HEK293 (cell line): ENCODE results near the gene TBC1D9B.

Source experiments
- CTCF ChIA-PET: fragments of 350-600 bp; formaldehyde crosslinking; extraction: SDS; loops from one replicate; lab custom pipeline; 2021; ENCODE audit warnings: antibody characterized with exemption; lab: Yijun Ruan, JAX
- POLR2A ChIA-PET: fragments of 300-600 bp; formaldehyde crosslinking; extraction: SDS; loops from one replicate; lab custom pipeline; 2020; ENCODE audit warnings: antibody characterized with exemption, inconsistent platforms; lab: Yijun Ruan, JAX
- H3K27ac ChIP-seq: fragments of 200-500 bp; sonication (Bioruptor generic); 2 replicates; pipeline ENCODE4 v1.5.1; 2014; ENCODE audit warnings: low read depth, low read length, control low read depth, inconsistent platforms; ENCODE audit errors: extremely low read depth
- H3K36me3 ChIP-seq, 2 experiments: fragments of 200-500 bp in 1 of 2; sonication (Bioruptor generic) in 1 of 2; 1 replicate in 1 of 2; 2 replicates in 1 of 2; pipeline ENCODE4 v1.5.1; 2014 to 2017; ENCODE audit warnings: inconsistent platforms in 2 of 2, low read length in 2 of 2; ENCODE audit not compliant: control insufficient read depth in 2 of 2, insufficient read depth in 1 of 2
- H3K4me1 ChIP-seq: fragments of 200-500 bp; sonication (Bioruptor generic); 2 replicates; pipeline ENCODE4 v1.5.1; 2014; ENCODE audit warnings: mild to moderate bottlenecking, low read length, inconsistent platforms; ENCODE audit not compliant: control insufficient read depth, insufficient read depth
- H3K4me3 ChIP-seq: 2 replicates; pipeline ENCODE4 v1.5.1; 2011; ENCODE audit warnings: low read depth, mild to moderate bottlenecking, control low read depth, low read length, moderate library complexity
- H3K9me3 ChIP-seq: fragments of 200-500 bp; sonication (Bioruptor generic); 2 replicates; pipeline ENCODE4 v1.5.1; 2014; ENCODE audit warnings: low read depth, low read length, inconsistent platforms; ENCODE audit not compliant: control insufficient read depth, insufficient read depth
- EGR2 ChIP-seq: fragments of 450-650 bp; formaldehyde crosslinking; IDR thresholded peaks from 2 replicates; pipeline ENCODE4 v1.5.1; 2016; ENCODE audit warnings: low read depth, missing biosample characterization, missing genetic modification characterization
- FEZF1 ChIP-seq: fragments of 450-650 bp; formaldehyde crosslinking; IDR thresholded peaks from 2 replicates; pipeline ENCODE4 v1.5.1; 2016; ENCODE audit warnings: missing biosample characterization, missing genetic modification characterization
- GFI1B ChIP-seq: fragments of 450-650 bp; formaldehyde crosslinking; IDR thresholded peaks from 2 replicates; pipeline ENCODE4 v1.5.1; 2016; ENCODE audit warnings: missing biosample characterization, missing genetic modification characterization
- GLIS2 ChIP-seq: fragments of 450-650 bp; formaldehyde crosslinking; IDR thresholded peaks from 2 replicates; pipeline ENCODE4 v1.5.1; 2016; ENCODE audit warnings: missing biosample characterization, missing genetic modification characterization
- HIC1 ChIP-seq: fragments of 450-650 bp; formaldehyde crosslinking; IDR thresholded peaks from 2 replicates; pipeline ENCODE4 v1.5.1; 2016; ENCODE audit warnings: missing biosample characterization, missing genetic modification characterization
- KLF8 ChIP-seq: fragments of 450-650 bp; formaldehyde crosslinking; IDR thresholded peaks from 2 replicates; pipeline ENCODE4 v1.5.1; 2016; ENCODE audit warnings: missing biosample characterization, missing genetic modification characterization
- MYNN ChIP-seq: fragments of 450-650 bp; formaldehyde crosslinking; IDR thresholded peaks from 2 replicates; pipeline ENCODE4 v1.5.1; 2016; ENCODE audit warnings: missing biosample characterization, missing genetic modification characterization, borderline replicate concordance
- ZBTB26 ChIP-seq: fragments of 450-650 bp; formaldehyde crosslinking; optimal IDR thresholded peaks from 2 replicates; pipeline ENCODE3; 2016; ENCODE audit warnings: missing biosample characterization, mild to moderate bottlenecking, missing genetic modification characterization
- ZBTB48 ChIP-seq: fragments of 450-650 bp; formaldehyde crosslinking; IDR thresholded peaks from 2 replicates; pipeline ENCODE4 v1.5.1; 2016; ENCODE audit warnings: missing biosample characterization, missing genetic modification characterization
- ZFP37 ChIP-seq: fragments of 450-650 bp; formaldehyde crosslinking; IDR thresholded peaks from 2 replicates; pipeline ENCODE4 v1.5.1; 2016; ENCODE audit warnings: missing biosample characterization, missing genetic modification characterization
- ZNF10 ChIP-seq: fragments of 450-650 bp; formaldehyde crosslinking; IDR thresholded peaks from 2 replicates; pipeline ENCODE4 v1.5.1; 2017; ENCODE audit warnings: missing biosample characterization, missing genetic modification characterization
- ZNF132 ChIP-seq: fragments of 450-650 bp; formaldehyde crosslinking; IDR thresholded peaks from 2 replicates; pipeline ENCODE4 v1.5.1; 2017; ENCODE audit warnings: missing biosample characterization, missing genetic modification characterization, borderline replicate concordance
- ZNF16 ChIP-seq: fragments of 450-650 bp; formaldehyde crosslinking; IDR thresholded peaks from 2 replicates; pipeline ENCODE4 v1.5.1; 2016; ENCODE audit warnings: low read depth, missing biosample characterization, missing genetic modification characterization
- ZNF202 ChIP-seq: fragments of 450-650 bp; formaldehyde crosslinking; IDR thresholded peaks from 2 replicates; pipeline ENCODE4 v1.5.1; 2016; ENCODE audit warnings: missing biosample characterization, missing genetic modification characterization, borderline replicate concordance
- ZNF24 ChIP-seq: fragments of 450-650 bp; formaldehyde crosslinking; IDR thresholded peaks from 2 replicates; pipeline ENCODE4 v1.5.1; 2016; ENCODE audit warnings: missing biosample characterization, missing genetic modification characterization
- ZNF266 ChIP-seq: fragments of 450-650 bp; formaldehyde crosslinking; IDR thresholded peaks from 2 replicates; pipeline ENCODE4 v1.5.1; 2016; ENCODE audit warnings: missing biosample characterization, missing genetic modification characterization, low read depth
- ZNF302 ChIP-seq: fragments of 450-650 bp; formaldehyde crosslinking; IDR thresholded peaks from 2 replicates; pipeline ENCODE4 v1.5.1; 2016; ENCODE audit warnings: missing biosample characterization, missing genetic modification characterization, low read depth
- ZNF335 ChIP-seq: fragments of 450-650 bp; formaldehyde crosslinking; conservative IDR thresholded peaks from 2 replicates; pipeline ENCODE4 v1.5.1; 2016; ENCODE audit warnings: missing biosample characterization, missing genetic modification characterization
- ZNF501 ChIP-seq: fragments of 450-650 bp; formaldehyde crosslinking; IDR thresholded peaks from 2 replicates; pipeline ENCODE4 v1.5.1; 2016; ENCODE audit warnings: missing biosample characterization, missing genetic modification characterization
- ZNF560 ChIP-seq: fragments of 450-650 bp; formaldehyde crosslinking; IDR thresholded peaks from 2 replicates; pipeline ENCODE4 v1.5.1; 2017; ENCODE audit warnings: missing biosample characterization, missing genetic modification characterization, borderline replicate concordance
- ZNF571 ChIP-seq: fragments of 450-650 bp; formaldehyde crosslinking; IDR thresholded peaks from 2 replicates; pipeline ENCODE4 v1.5.0; 2017; ENCODE audit warnings: missing biosample characterization, missing genetic modification characterization
- ZNF692 ChIP-seq: fragments of 450-650 bp; formaldehyde crosslinking; IDR thresholded peaks from 2 replicates; pipeline ENCODE4 v1.5.1; 2016; ENCODE audit warnings: missing biosample characterization, missing genetic modification characterization
- ZNF792 ChIP-seq: fragments of 450-650 bp; formaldehyde crosslinking; IDR thresholded peaks from 2 replicates; pipeline ENCODE4 v1.5.1; 2016; ENCODE audit warnings: missing biosample characterization, missing genetic modification characterization
- ZNF837 ChIP-seq: fragments of 450-650 bp; formaldehyde crosslinking; IDR thresholded peaks from 2 replicates; pipeline ENCODE4 v1.5.1; 2016; ENCODE audit warnings: missing biosample characterization, missing genetic modification characterization
- ZSCAN5A ChIP-seq: fragments of 450-650 bp; formaldehyde crosslinking; IDR thresholded peaks from 2 replicates; pipeline ENCODE4 v1.5.1; 2016; ENCODE audit warnings: missing biosample characterization, missing genetic modification characterization
- ZXDB ChIP-seq: fragments of 450-650 bp; formaldehyde crosslinking; IDR thresholded peaks from 2 replicates; pipeline ENCODE4 v1.5.1; 2016; ENCODE audit warnings: missing biosample characterization, missing genetic modification characterization

TBC1D9B gene

GRCh38 chr5:179926657-179927056 lies 19.0 kb upstream of the TBC1D9B start (continued):
- no peak for TF ChIP-seq HIC1

- Histone ChIP-seq H3K36me3 (no peaks in the 10 kb centered on the region), H3K4me3 (no peak overlapping the region), H3K27ac (no peak overlapping the region), H3K4me1 (no peaks in the 10 kb centered on the region), H3K9me3 (no peaks in the 10 kb centered on the region)
- TF ChIP-seq ZNF837 (no peak), ZNF10 (tag by site-specific recombination) (no peak), ZNF16 (tag by site-specific recombination) (no peak), MYNN (no peak), ZNF571 (tag by site-specific recombination) (no peak), ZFP37 (tag by site-specific recombination) (no peak), ZXDB (tag by site-specific recombination) (no peak), FEZF1 (no peak), ZBTB26 (no peak), ZNF266 (tag by site-specific recombination) (no peak), ZNF132 (tag by site-specific recombination) (no peak)
- ChIA-PET CTCF (no interaction called here), POLR2A (no interaction called here)
Observed at GRCh38 chr5:179923436-179923835, 15.7 kb upstream of the TBC1D9B start.

- H3K9me3 ChIP-seq = no peaks in the 10 kb centered on the region
- POLR2A ChIA-PET = no interaction called here
- TF ChIP-seq ZNF24 (tag by site-specific recombination) (no peak), GLIS2 (tag by site-specific recombination) (no peak)
- TF ChIP-seq, all 188 proteins: peak for 0
- no peak overlapping the region for H3K4me3 ChIP-seq
- no peak overlapping the region for H3K27ac ChIP-seq
- H3K4me1 ChIP-seq = no peaks in the 10 kb centered on the region
- no peaks in the 10 kb centered on the region for H3K36me3 ChIP-seq
- CTCF ChIA-PET = no interaction called here
Observed at GRCh38 chr5:179920175-179920574, 12.5 kb upstream of the TBC1D9B start.

- Histone ChIP-seq H3K4me1 (no peaks in the 10 kb centered on the region), H3K9me3 (no peaks in the 10 kb centered on the region), H3K36me3 (no peaks in the 10 kb centered on the region), H3K4me3 (no peak overlapping the region), H3K27ac (no peak overlapping the region)
- POLR2A ChIA-PET = no interaction called here
- CTCF ChIA-PET = interaction anchor here (0.9 kb wide), 1 partner anchor 12 kb away, joined by 3 read pairs; the partner anchor contains the start of gene TBC1D9B
- no peak for TF ChIP-seq EGR2 (tag by site-specific recombination)
- no peak for TF ChIP-seq ZNF792 (tag by site-specific recombination)
- TF ChIP-seq ZSCAN5A (tag by site-specific recombination) = no peak
- no peak for TF ChIP-seq ZNF571 (tag by site-specific recombination)
- no peak for TF ChIP-seq GFI1B (tag by site-specific recombination)
- TF ChIP-seq ZNF560 (tag by site-specific recombination) = no peak
- TF ChIP-seq KLF8 (tag by site-specific recombination) = no peak
- no peak for TF ChIP-seq ZNF302 (tag by site-specific recombination)
- no peak for TF ChIP-seq ZBTB48 (tag by site-specific recombination)
- TF ChIP-seq ZNF202 (tag by site-specific recombination) = no peak
- no peak for TF ChIP-seq ZNF335 (tag by site-specific recombination)
- no peak for TF ChIP-seq ZNF501
- no peak for TF ChIP-seq ZNF692 (tag by site-specific recombination)
Observed at GRCh38 chr5:179919487-179920060, 11.9 kb upstream of the TBC1D9B start.
